Muscle of back (tissue), 11 donors: Measurements from ENCODE around the gene NEK5. TPM values are rescaled to one million over a fixed set of nuclear protein-coding genes. Genes with fewer than 3 reads are reported as not detected.
"Not testable (repeated sequence)": the region's sequence is repeated elsewhere in the genome, so short reads cannot be mapped to it uniquely, and the experiment has no call there.

ENCODE experiments used
- DNase-seq, 3 donors: peaks; one replicate each; pipeline versions ENCODE4 v3.0.0 to v3.0.0-alpha.2; 2013
- polyA plus RNA-seq, 10 donors: library from polyadenylated mRNA; unstranded; fragments of 120-200 nt; gene quantifications; one replicate each; pipeline ENCODE4 v1.2.1, GENCODE V29; 2013; ENCODE audit not compliant: insufficient read length in 10 of 10

Gene NEK5
- polyA plus RNA-seq, 10 donors = 0.71 to 1.3 (median 0.92) TPM

DNA sequence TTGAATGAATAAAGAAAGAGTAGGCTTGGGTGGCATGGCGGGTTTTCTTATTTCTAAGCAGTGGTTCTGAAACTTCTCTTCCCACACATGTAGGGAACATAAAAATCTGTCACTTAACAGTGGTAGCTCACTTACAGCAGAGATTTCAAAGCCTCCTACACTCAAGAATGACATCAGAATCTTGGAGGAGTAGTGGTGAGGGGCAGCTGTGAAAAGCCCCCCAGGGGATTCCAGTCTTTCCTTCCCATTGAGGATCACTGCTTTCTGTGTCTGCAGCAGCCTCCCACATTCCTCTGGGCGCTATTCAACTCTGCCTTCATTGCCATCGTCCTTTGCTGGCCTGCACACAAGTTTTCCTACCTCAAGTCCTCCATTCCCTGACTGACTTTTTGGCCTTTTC lies 8.6 kb upstream of the NEK5 start:
- no peak for DNase-seq

GRCh38 chr13:52136763-52137162 lies 7.9 kb upstream of the NEK5 start:
- no peak for DNase-seq

- DNase-seq = no peak
These were observed 1.8 kb upstream of the NEK5 start for GRCh38 chr13:52130641-52131040.

GRCh38 chr13:52127783-52128702 lies 830 bp downstream of the NEK5 start:
- DNase-seq = peak; percentile 64 to 86 (median 79)

DNA sequence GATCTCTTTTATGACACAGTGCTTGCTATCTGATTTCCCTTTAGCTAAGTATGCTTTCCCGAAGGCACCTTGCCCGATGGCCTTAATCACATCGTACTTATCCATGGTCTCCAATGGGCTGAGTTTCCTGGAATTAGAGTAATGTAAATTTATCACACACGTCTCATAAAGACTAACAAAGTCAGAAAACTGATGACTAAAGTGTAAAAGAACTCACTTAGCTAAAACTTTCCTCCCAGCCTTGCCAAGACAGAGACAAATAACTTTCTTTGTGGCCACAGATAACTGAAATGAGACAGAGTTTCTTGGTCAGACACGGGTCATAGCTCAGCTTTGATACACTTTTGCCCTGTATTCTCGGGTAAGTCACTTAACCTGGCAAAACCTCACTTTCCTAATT lies 1.5 kb downstream of the NEK5 start:
- DNase-seq = peak in 2 of 3 donors; percentile 30 to 41

GRCh38 chr13:52125547-52125946 lies 3.3 kb downstream of the NEK5 start:
- DNase-seq = no peak

DNA sequence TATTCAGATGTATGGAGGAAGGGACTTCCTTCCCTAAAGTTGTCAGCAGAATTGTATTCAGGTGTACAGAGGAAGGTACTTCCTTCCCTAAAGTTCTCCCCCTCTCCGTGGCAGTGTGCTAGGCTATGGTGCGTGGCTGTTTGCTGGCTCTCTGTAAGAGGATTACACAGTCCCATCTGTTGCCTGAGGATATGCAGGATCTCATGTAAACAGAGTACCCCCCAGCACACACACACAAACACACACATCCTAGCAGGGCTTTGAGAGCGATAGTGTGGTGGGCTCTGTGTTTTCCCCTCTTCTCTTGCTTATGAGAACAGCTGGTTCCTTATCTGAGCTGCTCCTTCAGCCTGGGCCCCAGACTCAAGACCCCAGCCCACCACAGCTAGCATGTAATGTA lies 10.3 kb downstream of the NEK5 start:
- DNase-seq = no peak

DNA sequence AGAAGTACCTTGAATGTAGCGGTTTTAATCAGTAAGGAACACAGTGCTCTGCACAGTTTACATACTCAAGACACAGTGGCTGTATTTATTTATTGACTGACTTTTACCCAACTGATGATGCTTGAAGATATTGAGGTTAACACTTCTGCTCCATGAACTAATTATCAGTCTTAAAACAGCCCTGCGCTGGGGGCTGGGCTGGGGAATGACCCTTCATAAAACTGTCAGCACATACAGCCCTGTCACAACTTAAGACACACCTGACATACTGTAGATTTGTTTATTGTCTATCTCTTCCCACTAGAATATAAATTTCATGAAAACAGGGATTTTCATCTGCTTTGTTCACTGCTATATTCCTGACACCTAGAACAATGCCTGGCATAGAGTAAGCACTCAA lies 10.8 kb downstream of the NEK5 start:
- no peak for DNase-seq

DNA sequence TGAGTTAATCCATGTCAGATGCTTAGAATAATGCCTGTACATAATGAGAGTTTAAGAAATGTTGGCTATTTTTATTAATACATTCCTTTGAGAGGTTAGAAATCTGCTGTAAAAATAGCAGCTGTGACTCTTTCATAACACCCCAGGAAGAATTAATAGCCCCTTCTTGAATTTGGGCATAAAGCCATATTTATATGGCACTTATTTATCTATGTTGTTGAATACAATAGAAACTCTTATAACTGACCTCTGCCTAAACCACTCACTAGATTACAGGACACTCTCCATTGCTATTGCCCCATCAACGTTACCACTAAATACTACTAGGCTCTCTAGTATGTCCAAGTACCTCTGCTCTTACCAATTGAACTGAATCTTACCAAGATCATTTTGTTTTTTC lies 16.3 kb downstream of the NEK5 start:
- DNase-seq = no peak

DNA sequence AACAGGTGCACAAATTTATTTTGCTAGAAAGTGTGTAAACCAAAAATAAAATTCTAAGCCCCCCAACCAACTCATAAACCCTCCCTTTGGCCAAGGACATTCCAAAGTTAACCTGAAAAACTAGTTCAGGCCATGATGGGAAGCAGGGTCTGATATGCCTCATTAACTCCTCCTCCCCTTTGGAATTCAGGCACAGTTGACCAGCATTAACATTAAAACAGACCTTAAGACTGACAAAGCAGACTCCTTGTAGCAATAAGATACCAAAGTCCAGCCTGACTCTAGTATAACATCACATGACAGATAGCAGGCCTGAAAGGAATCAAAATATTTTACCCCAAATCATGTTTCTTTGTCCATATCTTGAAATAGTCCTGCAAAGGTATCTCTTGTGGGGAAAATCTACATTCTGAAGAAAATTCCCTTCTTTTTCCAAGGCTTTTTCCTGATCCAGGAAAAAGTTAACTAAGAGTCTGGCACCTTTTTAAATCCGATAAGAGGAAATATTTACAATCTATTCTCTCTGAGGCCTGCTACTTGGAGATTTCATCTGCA lies 19.7 kb downstream of the NEK5 start:
- DNase-seq = no peak

DNA sequence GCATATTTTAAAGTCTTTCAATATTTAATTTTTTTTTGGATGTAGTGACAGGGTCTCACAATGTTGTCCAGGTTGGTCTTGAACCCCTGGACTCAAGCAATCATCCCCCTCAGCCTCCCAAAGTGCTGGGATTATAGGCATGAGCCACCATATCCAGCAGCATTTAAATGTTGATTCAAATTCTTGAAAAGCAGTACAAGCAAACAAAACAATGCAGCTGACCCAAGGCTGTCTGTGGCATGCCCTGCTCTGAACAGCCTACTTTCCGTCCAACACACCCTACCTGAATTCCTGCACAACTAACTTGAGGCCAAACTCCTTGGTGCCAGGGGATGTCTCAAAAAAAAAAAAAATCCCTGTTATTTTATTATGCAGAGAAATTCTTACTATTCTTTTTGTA lies 23.0 kb downstream of the NEK5 start:
- no peak for DNase-seq

GRCh38 chr13:52104624-52105023 lies 24.2 kb downstream of the NEK5 start:
- peak in 1 of 3 donors; percentile 4 for DNase-seq

GRCh38 chr13:52103386-52103785 lies 25.5 kb downstream of the NEK5 start:
- DNase-seq = no peak

DNA sequence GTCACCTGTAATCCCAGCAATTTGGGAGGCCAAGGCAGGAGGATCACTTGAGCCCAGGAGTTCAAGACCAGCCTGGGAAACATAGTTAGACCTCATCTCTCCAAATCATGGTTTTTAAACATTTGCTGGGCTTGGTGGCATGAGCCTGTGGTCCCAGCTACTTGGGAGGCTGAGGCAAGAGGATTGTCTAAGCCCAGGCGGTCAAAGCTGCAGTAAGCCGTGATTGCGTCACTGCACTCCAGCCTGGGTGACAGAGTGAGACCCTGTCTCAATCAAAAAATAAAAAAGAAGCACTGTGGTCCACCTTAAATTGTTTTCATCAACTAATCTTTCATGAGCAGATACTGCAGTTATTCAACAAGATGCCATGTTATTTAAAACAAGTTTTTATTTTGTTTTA lies 26.4 kb downstream of the NEK5 start:
- DNase-seq = not testable (repeated sequence)

- no peak for DNase-seq
These were observed 31.7 kb downstream of the NEK5 start for GRCh38 chr13:52097197-52097596.

DNA sequence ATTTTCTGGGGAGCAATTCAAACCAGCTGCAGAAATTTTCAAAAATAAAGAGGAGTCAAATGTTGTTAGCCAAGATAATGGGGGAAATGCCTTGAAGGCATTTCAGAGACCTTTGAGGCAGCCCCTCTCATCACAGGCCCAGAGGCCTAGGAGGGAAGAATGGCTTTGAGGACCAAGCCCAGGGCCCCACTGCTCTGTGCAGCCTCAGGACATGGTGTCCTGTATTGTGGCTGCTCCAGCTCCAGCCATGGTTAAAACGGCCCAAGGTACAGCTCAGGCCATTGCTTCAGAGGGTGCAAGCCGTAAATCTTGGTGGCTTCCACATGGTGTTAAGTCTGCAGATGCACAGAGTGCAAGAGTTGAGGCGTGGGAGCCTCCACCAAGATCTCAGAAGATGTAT lies 32.1 kb downstream of the NEK5 start:
- DNase-seq = no peak

GRCh38 chr13:52096062-52096461 lies 32.8 kb downstream of the NEK5 start:
- no peak for DNase-seq

DNA sequence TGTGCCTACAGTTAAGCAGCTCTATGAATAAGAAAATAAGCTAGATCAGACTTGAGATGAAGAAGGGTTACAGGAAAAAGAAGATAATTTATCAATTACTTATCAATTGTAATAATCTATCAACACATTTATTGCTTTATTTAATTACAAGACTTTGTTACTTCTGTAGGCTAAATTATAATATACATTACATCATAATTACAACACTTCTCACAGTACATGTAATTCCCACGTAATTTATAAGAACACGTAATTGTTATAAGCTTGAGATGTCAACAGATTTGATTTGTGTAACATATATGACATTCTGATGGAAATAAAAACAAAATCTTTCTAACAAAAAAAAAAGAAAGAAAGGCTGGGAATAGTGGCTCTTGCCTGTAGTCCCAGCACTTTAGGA lies 36.8 kb downstream of the NEK5 start:
- DNase-seq = no peak

DNA sequence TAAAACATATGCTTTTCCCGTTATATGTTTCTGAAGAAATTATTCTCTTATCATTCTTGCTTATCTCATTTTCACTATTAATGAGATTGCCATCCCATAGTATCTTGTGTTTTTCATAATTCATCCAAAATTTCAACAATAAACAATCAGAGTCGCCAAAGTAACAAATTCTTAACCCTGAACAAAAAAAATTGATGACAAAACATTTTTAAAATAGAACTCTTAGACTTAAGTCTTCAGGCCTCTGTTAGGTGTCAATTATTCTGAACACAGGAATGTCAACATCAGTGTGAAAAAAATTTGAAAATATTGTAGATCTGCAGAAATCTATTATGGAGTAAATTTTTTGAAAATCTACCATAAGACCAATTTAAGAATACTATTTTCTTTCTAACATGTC lies 37.4 kb downstream of the NEK5 start:
- no peak for DNase-seq

DNA sequence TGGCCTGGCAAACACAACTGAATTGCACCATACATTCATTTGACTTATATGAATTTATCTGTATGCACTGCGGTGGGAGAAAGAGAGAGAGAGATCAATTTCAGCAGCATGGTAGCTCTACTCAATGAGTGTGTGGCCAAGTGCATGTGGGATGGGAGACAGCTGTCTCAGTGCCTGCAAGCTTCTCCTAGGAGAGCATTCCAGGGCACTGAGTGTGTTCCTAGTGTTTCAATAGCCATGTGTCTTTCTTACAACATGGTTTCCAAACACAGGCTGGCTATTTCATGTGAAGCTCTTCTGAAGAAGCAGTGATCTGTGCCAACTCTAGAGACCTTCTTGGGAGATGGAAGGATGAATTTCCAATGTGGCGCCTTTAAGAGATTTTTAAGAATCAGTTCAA lies 43.5 kb downstream of the NEK5 start:
- peak; percentile 9 to 33 (median 13) for DNase-seq

- not testable (repeated sequence) for DNase-seq
These were observed 43.9 kb downstream of the NEK5 start for GRCh38 chr13:52084981-52085380.

GRCh38 chr13:52082601-52083000 lies 46.3 kb downstream of the NEK5 start:
- no peak for DNase-seq

GRCh38 chr13:52079891-52080290 lies 49.0 kb downstream of the NEK5 start:
- DNase-seq = not testable (repeated sequence)
